ENCODE results near the gene NUP205.

The NUP205 gene

DNA sequence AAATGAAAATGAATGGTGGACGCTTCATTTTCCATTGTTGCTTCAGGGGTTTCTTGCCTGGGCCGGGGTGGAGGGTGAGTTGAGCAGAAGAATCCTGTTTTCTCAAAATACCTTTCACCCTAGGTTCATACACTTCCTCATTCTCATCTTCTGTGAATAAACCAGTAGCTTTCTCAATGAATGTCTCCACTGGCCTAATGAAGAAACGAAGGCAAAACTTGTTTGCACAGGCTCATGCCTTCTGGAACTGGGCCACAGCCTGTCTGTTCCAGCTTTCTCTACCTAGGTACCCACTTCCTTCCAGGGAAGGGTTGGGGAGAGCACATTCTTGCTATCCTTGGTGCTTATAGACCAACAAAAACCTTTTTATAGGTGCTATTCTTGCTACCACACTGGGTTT lies 125.9 kb downstream of the NUP205 start:
- H3K4me3 ChIP-seq (ENCODE audit: low read depth, low read length), result no peak overlapping the region
- DNase-seq (ENCODE audit: low read depth), result no peak
- TF ChIP-seq POLR2A (IDR thresholded peaks at IDR 0.05; ENCODE audit: extremely low read depth, insufficient read length), result no peak
- TF ChIP-seq, protein P1, sequence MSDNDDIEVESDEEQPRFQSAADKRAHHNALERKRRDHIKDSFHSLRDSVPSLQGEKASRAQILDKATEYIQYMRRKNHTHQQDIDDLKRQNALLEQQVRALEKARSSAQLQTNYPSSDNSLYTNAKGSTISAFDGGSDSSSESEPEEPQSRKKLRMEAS (IDR thresholded peaks at IDR 0.05; ENCODE audit: low read depth, low read length), result no peak
- no peak for TF ChIP-seq MYC (IDR thresholded peaks at IDR 0.05; ENCODE audit: low read depth, low read length)
- TF ChIP-seq, protein P2, sequence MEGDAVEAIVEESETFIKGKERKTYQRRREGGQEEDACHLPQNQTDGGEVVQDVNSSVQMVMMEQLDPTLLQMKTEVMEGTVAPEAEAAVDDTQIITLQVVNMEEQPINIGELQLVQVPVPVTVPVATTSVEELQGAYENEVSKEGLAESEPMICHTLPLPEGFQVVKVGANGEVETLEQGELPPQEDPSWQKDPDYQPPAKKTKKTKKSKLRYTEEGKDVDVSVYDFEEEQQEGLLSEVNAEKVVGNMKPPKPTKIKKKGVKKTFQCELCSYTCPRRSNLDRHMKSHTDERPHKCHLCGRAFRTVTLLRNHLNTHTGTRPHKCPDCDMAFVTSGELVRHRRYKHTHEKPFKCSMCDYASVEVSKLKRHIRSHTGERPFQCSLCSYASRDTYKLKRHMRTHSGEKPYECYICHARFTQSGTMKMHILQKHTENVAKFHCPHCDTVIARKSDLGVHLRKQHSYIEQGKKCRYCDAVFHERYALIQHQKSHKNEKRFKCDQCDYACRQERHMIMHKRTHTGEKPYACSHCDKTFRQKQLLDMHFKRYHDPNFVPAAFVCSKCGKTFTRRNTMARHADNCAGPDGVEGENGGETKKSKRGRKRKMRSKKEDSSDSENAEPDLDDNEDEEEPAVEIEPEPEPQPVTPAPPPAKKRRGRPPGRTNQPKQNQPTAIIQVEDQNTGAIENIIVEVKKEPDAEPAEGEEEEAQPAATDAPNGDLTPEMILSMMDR (IDR thresholded peaks at IDR 0.05; ENCODE audit: low read depth, low read length), result no peak

DNA sequence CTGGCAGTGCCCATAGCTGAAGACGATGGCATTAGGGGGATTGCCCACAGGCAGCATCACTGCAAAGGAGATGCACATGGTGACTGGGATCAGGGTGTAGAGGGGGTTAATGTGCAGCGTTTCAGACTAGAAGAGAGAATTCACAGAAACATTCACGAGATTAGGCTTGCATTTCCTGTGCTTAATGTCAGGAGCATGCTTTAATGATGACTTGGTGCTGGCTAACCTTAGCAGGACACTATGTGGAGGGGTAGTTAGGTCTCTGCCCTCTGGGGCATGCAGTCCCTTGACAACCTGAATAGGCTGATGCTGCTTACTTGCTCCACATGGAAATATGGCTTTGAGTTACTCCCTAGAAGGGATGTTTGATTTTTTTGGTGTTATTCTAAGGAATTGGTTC lies 126.4 kb downstream of the NUP205 start:
- no peak for DNase-seq (ENCODE audit: low read depth)
- H3K4me3 ChIP-seq (ENCODE audit: low read depth, low read length), result no peak overlapping the region
- TF ChIP-seq, protein P1 (IDR thresholded peaks at IDR 0.05; ENCODE audit: low read depth, low read length), result no peak
- no peak for TF ChIP-seq POLR2A (IDR thresholded peaks at IDR 0.05; ENCODE audit: extremely low read depth, insufficient read length)
- no peak for TF ChIP-seq MYC (IDR thresholded peaks at IDR 0.05; ENCODE audit: low read depth, low read length)
- TF ChIP-seq, protein P2 (IDR thresholded peaks at IDR 0.05; ENCODE audit: low read depth, low read length), result no peak

DNA sequence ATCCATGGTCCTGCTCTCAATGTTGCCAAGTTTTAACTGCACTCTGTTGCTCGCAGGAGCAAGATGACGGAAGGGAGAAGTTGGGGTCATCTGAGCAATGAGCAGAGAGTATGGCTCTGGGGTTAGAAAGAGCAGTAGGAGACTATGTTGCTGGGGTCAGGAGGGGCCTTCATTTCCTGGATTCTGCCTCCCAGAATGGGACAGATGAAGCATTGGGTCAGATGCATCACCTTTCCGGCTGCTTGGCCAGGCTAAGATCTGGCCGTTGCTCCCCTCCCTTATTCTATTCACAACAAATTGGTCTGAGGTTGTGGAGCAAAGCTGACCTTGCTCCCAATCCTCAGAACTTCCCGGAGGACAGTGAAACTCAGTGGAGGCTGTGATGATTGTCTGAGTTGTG lies 127.0 kb downstream of the NUP205 start:
- H3K4me3 ChIP-seq (ENCODE audit: low read depth, low read length), result no peak overlapping the region
- TF ChIP-seq, protein P2 (IDR thresholded peaks at IDR 0.05; ENCODE audit: low read depth, low read length), result no peak
- no peak for TF ChIP-seq MYC (IDR thresholded peaks at IDR 0.05; ENCODE audit: low read depth, low read length)
- DNase-seq (ENCODE audit: low read depth), result no peak

DNA sequence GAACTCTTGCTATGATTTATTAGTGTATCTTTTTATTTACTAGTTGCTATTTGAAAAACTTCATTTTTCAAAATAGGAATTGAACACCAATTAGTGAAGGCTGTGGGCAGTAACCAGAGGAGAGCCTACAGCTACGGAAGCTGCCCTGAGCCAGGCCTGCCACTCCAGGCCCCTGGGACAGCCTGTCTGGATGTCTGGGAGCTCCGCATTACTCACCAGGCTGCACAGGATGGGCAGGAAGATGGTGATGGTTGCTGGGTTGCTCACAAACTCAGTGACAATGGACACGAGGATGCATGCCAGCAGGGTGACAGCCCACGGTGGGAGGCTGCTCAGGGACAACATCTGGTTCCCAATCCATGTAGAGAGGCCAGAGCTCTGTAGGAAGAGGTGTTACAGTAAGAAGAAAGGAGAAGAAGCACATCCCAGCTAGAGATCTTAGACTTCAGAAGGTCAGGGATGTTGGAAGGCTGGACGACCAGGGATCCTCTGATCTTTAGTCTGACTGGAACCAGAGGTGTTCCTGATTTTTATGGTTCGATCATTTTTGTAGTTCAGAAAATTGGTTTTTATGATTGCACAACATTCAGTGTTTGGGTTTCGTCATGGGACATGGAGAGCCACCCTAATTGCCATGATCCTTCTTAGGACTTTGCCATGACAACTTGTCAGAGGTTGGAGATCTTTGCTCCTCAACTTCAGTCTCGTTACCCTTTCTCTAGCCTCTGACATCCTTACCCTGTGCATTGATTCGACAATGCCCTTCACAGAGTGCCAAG lies 127.8 kb downstream of the NUP205 start:
- H3K4me3 ChIP-seq (ENCODE audit: low read depth, low read length), result no peak overlapping the region
- TF ChIP-seq, protein P2 (IDR thresholded peaks at IDR 0.05; ENCODE audit: low read depth, low read length), result no peak
- TF ChIP-seq POLR2A (IDR thresholded peaks at IDR 0.05; ENCODE audit: extremely low read depth, insufficient read length) (no peak), MYC (IDR thresholded peaks at IDR 0.05; ENCODE audit: low read depth, low read length) (no peak)
- TF ChIP-seq, protein P1 (IDR thresholded peaks at IDR 0.05; ENCODE audit: low read depth, low read length), result no peak
- no peak for DNase-seq (ENCODE audit: low read depth)

DNA sequence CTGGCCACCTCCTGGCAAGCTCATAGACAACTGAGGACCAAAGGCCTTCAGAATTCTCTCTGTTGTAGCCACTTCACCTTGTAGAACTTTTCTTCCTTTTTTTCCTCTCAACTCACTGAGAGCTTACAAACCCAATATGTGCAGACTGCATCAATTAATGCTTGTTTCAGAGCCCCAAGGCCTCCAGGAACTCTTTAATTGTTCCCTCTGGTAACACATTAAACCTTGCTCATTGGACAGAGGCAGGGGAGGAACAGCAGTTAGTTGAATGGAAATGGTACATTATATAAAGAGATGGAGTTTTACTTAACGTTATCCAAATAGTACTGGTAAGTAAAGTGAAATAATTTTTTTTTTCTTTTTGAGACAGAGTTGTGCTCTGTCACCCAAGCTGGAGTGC lies 129.7 kb downstream of the NUP205 start:
- TF ChIP-seq MYC (IDR thresholded peaks at IDR 0.05; ENCODE audit: low read depth, low read length) (no peak), POLR2A (IDR thresholded peaks at IDR 0.05; ENCODE audit: extremely low read depth, insufficient read length) (no peak)
- TF ChIP-seq, protein P1 (IDR thresholded peaks at IDR 0.05; ENCODE audit: low read depth, low read length), result no peak
- TF ChIP-seq, protein P2 (IDR thresholded peaks at IDR 0.05; ENCODE audit: low read depth, low read length), result no peak
- no peak for DNase-seq (ENCODE audit: low read depth)

More for the DNA sequence above, 129.7 kb downstream of the NUP205 start:
- no peak overlapping the region for H3K4me3 ChIP-seq (ENCODE audit: low read depth, low read length)
